HEK293 (cell line): ENCODE data around the gene COBL.

ENCODE experiments used
- BCL6B ChIP-seq: fragments of 450-650 bp; formaldehyde crosslinking; IDR thresholded peaks from 2 replicates; pipeline ENCODE4 v1.5.1; 2017; ENCODE audit warnings: missing biosample characterization, missing genetic modification characterization
- CTCF ChIP-seq: fragments of 450-650 bp; formaldehyde crosslinking; IDR thresholded peaks from 2 replicates; pipeline ENCODE4 v1.5.1; 2016; ENCODE audit warnings: missing biosample characterization, missing genetic modification characterization
- GFI1B ChIP-seq: fragments of 450-650 bp; formaldehyde crosslinking; IDR thresholded peaks from 2 replicates; pipeline ENCODE4 v1.5.1; 2016; ENCODE audit warnings: missing biosample characterization, missing genetic modification characterization
- GLI2 ChIP-seq: fragments of 450-650 bp; formaldehyde crosslinking; IDR thresholded peaks from 2 replicates; pipeline ENCODE4; 2017; ENCODE audit warnings: missing biosample characterization, missing genetic modification characterization, low read depth, borderline replicate concordance
- KLF16 ChIP-seq: fragments of 450-650 bp; formaldehyde crosslinking; IDR thresholded peaks from 2 replicates; pipeline ENCODE4 v1.5.1; 2017; ENCODE audit warnings: missing biosample characterization, missing genetic modification characterization
- PBX3 ChIP-seq: sonication (generic); formaldehyde crosslinking; IDR thresholded peaks from 2 replicates; pipeline ENCODE4 v1.8.1; 2022; ENCODE audit warnings: mild to moderate bottlenecking, moderate library complexity, missing genetic modification reagents
- PRDM1 ChIP-seq: fragments of 450-650 bp; formaldehyde crosslinking; IDR thresholded peaks from 2 replicates; pipeline ENCODE4; 2016; ENCODE audit warnings: missing biosample characterization, missing genetic modification characterization
- REPIN1 ChIP-seq: fragments of 450-650 bp; formaldehyde crosslinking; IDR thresholded peaks from 2 replicates; pipeline ENCODE4 v1.5.1; 2017; ENCODE audit warnings: missing biosample characterization, missing genetic modification characterization, low read depth
- SETDB1 ChIP-seq: IDR thresholded peaks from one replicate; pipeline ENCODE4 v1.6.1; 2017; ENCODE audit warnings: mild to moderate bottlenecking, low read length, moderate library complexity, mixed read lengths; ENCODE audit not compliant: insufficient read length
- SP3 ChIP-seq: fragments of 450-650 bp; formaldehyde crosslinking; IDR thresholded peaks from 2 replicates; pipeline ENCODE4 v1.5.1; 2016; ENCODE audit warnings: missing biosample characterization, missing genetic modification characterization
- ZBTB20 ChIP-seq: fragments of 450-650 bp; formaldehyde crosslinking; IDR thresholded peaks from 2 replicates; pipeline ENCODE4 v1.5.1; 2016; ENCODE audit warnings: missing biosample characterization, missing genetic modification characterization
- ZFP3 ChIP-seq: fragments of 450-650 bp; formaldehyde crosslinking; IDR thresholded peaks from 2 replicates; pipeline ENCODE4 v1.5.1; 2016; ENCODE audit warnings: low read depth, missing biosample characterization, missing genetic modification characterization
- ZNF121 ChIP-seq: fragments of 450-650 bp; formaldehyde crosslinking; IDR thresholded peaks from 2 replicates; pipeline ENCODE4 v1.5.1; 2016; ENCODE audit warnings: missing biosample characterization, missing genetic modification characterization
- ZNF174 ChIP-seq: fragments of 450-650 bp; formaldehyde crosslinking; IDR thresholded peaks from 2 replicates; pipeline ENCODE4 v1.5.0; 2017; ENCODE audit warnings: missing biosample characterization, mild to moderate bottlenecking, missing genetic modification characterization
- ZNF202 ChIP-seq: fragments of 450-650 bp; formaldehyde crosslinking; IDR thresholded peaks from 2 replicates; pipeline ENCODE4 v1.5.1; 2016; ENCODE audit warnings: missing biosample characterization, missing genetic modification characterization, borderline replicate concordance
- ZNF211 ChIP-seq: fragments of 450-650 bp; formaldehyde crosslinking; IDR thresholded peaks from 2 replicates; pipeline ENCODE4 v1.5.1; 2016; ENCODE audit warnings: low read depth, missing biosample characterization, missing genetic modification characterization
- ZNF324 ChIP-seq: fragments of 450-650 bp; formaldehyde crosslinking; IDR thresholded peaks from 2 replicates; pipeline ENCODE4 v1.5.1; 2016; ENCODE audit warnings: missing biosample characterization, missing genetic modification characterization
- ZNF341 ChIP-seq: fragments of 450-650 bp; formaldehyde crosslinking; IDR thresholded peaks from 2 replicates; pipeline ENCODE4; 2016; ENCODE audit warnings: low read depth, missing biosample characterization, missing genetic modification characterization
- ZNF350 ChIP-seq: fragments of 450-650 bp; formaldehyde crosslinking; IDR thresholded peaks from 2 replicates; pipeline ENCODE4 v1.5.0; 2017; ENCODE audit warnings: missing biosample characterization, mild to moderate bottlenecking, missing genetic modification characterization
- ZNF37A ChIP-seq: fragments of 450-650 bp; IDR thresholded peaks from 2 replicates; pipeline ENCODE4 v1.5.1; 2018; ENCODE audit warnings: missing biosample characterization, missing genetic modification characterization
- ZNF426 ChIP-seq: fragments of 450-650 bp; formaldehyde crosslinking; IDR thresholded peaks from 2 replicates; pipeline ENCODE4 v1.5.1; 2017; ENCODE audit warnings: missing biosample characterization, missing genetic modification characterization, mild to moderate bottlenecking, inconsistent platforms, moderate library complexity
- ZNF548 ChIP-seq: fragments of 450-650 bp; formaldehyde crosslinking; IDR thresholded peaks from 2 replicates; pipeline ENCODE4 v1.5.1; 2016; ENCODE audit warnings: missing biosample characterization, missing genetic modification characterization
- ZNF558 ChIP-seq: fragments of 450-650 bp; formaldehyde crosslinking; IDR thresholded peaks from 2 replicates; pipeline ENCODE4 v1.5.1; 2016; ENCODE audit warnings: missing biosample characterization, missing genetic modification characterization
- ZNF624 ChIP-seq: fragments of 450-650 bp; formaldehyde crosslinking; IDR thresholded peaks from 2 replicates; pipeline ENCODE4 v1.5.1; 2017; ENCODE audit warnings: missing biosample characterization, missing genetic modification characterization
- ZNF645 ChIP-seq: fragments of 450-650 bp; formaldehyde crosslinking; IDR thresholded peaks from 2 replicates; pipeline ENCODE4; 2016; ENCODE audit warnings: missing biosample characterization, missing genetic modification characterization
- ZNF76 ChIP-seq: fragments of 450-650 bp; formaldehyde crosslinking; IDR thresholded peaks from 2 replicates; pipeline ENCODE4; 2016; ENCODE audit warnings: low read depth, missing biosample characterization, missing genetic modification characterization, borderline replicate concordance
- ZNF791 ChIP-seq: fragments of 450-650 bp; formaldehyde crosslinking; IDR thresholded peaks from 2 replicates; pipeline ENCODE4 v1.5.1; 2016; ENCODE audit warnings: missing biosample characterization, missing genetic modification characterization
- ZSCAN16 ChIP-seq: fragments of 450-650 bp; formaldehyde crosslinking; IDR thresholded peaks from 2 replicates; pipeline ENCODE4 v1.5.1; 2016; ENCODE audit warnings: missing biosample characterization, missing genetic modification characterization
- ZSCAN23 ChIP-seq: fragments of 450-650 bp; formaldehyde crosslinking; IDR thresholded peaks from 2 replicates; pipeline ENCODE4 v1.5.1; 2016; ENCODE audit warnings: missing biosample characterization, missing genetic modification characterization
- ZXDB ChIP-seq: fragments of 450-650 bp; formaldehyde crosslinking; IDR thresholded peaks from 2 replicates; pipeline ENCODE4 v1.5.1; 2016; ENCODE audit warnings: missing biosample characterization, missing genetic modification characterization
- TF ChIP-seq, protein P1 (sequence below): fragments of 450-650 bp; formaldehyde crosslinking; IDR thresholded peaks from 2 replicates; pipeline ENCODE4 v1.5.1; 2017; ENCODE audit warnings: missing biosample characterization, missing genetic modification characterization
- TF ChIP-seq, protein P2 (sequence below): fragments of 450-650 bp; formaldehyde crosslinking; IDR thresholded peaks from 2 replicates; pipeline ENCODE4 v1.5.1; 2016; ENCODE audit warnings: missing biosample characterization, missing genetic modification characterization

COBL gene

GRCh38 chr7:51349820-51350545 lies 33.4 kb upstream of the COBL start (continued):
- no peak for TF ChIP-seq GLI2
- peak; percentile 50 for TF ChIP-seq ZBTB20
- no peak for TF ChIP-seq ZNF341 (tag by site-specific recombination)
- no peak for TF ChIP-seq ZNF202 (tag by site-specific recombination)
- no peak for TF ChIP-seq ZFP3 (tag by site-specific recombination)
- no peak for TF ChIP-seq ZNF37A (tag by site-specific recombination)
- TF ChIP-seq ZNF548 (tag by site-specific recombination) = no peak
- no peak for TF ChIP-seq ZNF211
- no peak for TF ChIP-seq KLF16 (tag by site-specific recombination)
- TF ChIP-seq ZSCAN23 (tag by site-specific recombination) = no peak
- TF ChIP-seq SETDB1 = no peak
- TF ChIP-seq, protein P1, sequence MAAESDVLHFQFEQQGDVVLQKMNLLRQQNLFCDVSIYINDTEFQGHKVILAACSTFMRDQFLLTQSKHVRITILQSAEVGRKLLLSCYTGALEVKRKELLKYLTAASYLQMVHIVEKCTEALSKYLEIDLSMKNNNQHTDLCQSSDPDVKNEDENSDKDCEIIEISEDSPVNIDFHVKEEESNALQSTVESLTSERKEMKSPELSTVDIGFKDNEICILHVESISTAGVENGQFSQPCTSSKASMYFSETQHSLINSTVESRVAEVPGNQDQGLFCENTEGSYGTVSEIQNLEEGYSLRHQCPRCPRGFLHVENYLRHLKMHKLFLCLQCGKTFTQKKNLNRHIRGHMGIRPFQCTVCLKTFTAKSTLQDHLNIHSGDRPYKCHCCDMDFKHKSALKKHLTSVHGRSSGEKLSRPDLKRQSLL (tag by site-specific recombination) = no peak
- no peak for TF ChIP-seq GFI1B (tag by site-specific recombination)
- 0 out of 2 replicates have a peak, but pooled peaks have one; percentile 36 for TF ChIP-seq ZXDB (tag by site-specific recombination)
- no peak for TF ChIP-seq ZNF121 (tag by site-specific recombination)
- TF ChIP-seq CTCF (tag by site-specific recombination) = no peak
- no peak for TF ChIP-seq ZNF645 (tag by site-specific recombination)
- no peak for TF ChIP-seq REPIN1 (tag by site-specific recombination)
- TF ChIP-seq ZSCAN16 (tag by site-specific recombination) = no peak
- no peak for TF ChIP-seq ZNF324 (tag by site-specific recombination)
- no peak for TF ChIP-seq PRDM1 (tag by site-specific recombination)
- no peak for TF ChIP-seq ZNF558 (tag by site-specific recombination)
- no peak for TF ChIP-seq PBX3 (CRISPR knock-in tag)
- no peak for TF ChIP-seq BCL6B (tag by site-specific recombination)
- no peak for TF ChIP-seq ZNF350 (tag by site-specific recombination)
- TF ChIP-seq ZNF624 (tag by site-specific recombination) = no peak
- TF ChIP-seq ZNF76 (tag by site-specific recombination) = no peak
- no peak for TF ChIP-seq SP3
- no peak for TF ChIP-seq ZNF791 (tag by site-specific recombination)
- TF ChIP-seq ZNF174 (tag by site-specific recombination) = no peak
- no peak for TF ChIP-seq ZNF426 (tag by site-specific recombination)
- TF ChIP-seq, protein P2, sequence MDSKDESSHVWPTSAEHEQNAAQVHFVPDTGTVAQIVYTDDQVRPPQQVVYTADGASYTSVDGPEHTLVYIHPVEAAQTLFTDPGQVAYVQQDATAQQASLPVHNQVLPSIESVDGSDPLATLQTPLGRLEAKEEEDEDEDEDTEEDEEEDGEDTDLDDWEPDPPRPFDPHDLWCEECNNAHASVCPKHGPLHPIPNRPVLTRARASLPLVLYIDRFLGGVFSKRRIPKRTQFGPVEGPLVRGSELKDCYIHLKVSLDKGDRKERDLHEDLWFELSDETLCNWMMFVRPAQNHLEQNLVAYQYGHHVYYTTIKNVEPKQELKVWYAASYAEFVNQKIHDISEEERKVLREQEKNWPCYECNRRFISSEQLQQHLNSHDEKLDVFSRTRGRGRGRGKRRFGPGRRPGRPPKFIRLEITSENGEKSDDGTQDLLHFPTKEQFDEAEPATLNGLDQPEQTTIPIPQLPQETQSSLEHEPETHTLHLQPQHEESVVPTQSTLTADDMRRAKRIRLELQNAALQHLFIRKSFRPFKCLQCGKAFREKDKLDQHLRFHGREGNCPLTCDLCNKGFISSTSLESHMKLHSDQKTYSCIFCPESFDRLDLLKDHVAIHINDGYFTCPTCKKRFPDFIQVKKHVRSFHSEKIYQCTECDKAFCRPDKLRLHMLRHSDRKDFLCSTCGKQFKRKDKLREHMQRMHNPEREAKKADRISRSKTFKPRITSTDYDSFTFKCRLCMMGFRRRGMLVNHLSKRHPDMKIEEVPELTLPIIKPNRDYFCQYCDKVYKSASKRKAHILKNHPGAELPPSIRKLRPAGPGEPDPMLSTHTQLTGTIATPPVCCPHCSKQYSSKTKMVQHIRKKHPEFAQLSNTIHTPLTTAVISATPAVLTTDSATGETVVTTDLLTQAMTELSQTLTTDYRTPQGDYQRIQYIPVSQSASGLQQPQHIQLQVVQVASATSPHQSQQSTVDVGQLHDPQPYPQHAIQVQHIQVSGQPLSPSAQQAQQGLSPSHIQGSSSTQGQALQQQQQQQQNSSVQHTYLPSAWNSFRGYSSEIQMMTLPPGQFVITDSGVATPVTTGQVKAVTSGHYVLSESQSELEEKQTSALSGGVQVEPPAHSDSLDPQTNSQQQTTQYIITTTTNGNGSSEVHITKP = peak; percentile 41
